Mammary epithelial cell (primary cell): ENCODE results near the gene KRTAP9-9.

Source experiments
- EZH2 ChIP-seq: IDR thresholded peaks from 2 replicates; pipeline ENCODE4 v1.6.1; 2012; ENCODE audit warnings: low read length, inconsistent platforms, borderline replicate concordance
- TF ChIP-seq, protein P1 (sequence below), 2 donors: IDR thresholded peaks in 1 of 2; conservative IDR thresholded peaks in 1 of 2; 2 replicates each; pipeline ENCODE4 v1.5.1; 2011 to 2012; ENCODE audit warnings: inconsistent platforms in 2 of 2, low read length in 2 of 2, mild to moderate bottlenecking in 2 of 2, control low read depth in 1 of 2, low read depth in 1 of 2; ENCODE audit not compliant: insufficient read depth in 1 of 2; ENCODE audit errors: extremely low read depth in 1 of 2

DNA sequence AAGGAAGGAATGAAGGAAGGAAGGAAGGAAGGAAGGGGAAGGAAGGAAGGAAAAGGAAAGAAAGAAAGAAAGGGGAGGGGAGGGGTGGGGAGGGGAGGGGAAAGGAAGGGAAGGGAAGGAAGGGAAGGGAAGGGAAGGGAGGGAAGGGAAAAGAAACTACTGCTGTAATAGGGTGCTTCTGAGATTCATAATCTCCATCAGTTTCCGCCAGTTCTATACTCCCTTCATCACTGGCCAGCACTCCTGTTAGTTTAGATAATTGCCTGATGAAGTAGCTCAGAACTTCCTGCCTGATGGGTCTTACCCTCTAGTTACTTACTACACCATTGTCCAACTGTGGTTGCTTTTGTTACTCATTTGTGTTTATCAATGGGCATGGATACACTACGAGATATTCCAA, 8.0 kb downstream of the KRTAP9-9 start:
- TF ChIP-seq, protein P1, sequence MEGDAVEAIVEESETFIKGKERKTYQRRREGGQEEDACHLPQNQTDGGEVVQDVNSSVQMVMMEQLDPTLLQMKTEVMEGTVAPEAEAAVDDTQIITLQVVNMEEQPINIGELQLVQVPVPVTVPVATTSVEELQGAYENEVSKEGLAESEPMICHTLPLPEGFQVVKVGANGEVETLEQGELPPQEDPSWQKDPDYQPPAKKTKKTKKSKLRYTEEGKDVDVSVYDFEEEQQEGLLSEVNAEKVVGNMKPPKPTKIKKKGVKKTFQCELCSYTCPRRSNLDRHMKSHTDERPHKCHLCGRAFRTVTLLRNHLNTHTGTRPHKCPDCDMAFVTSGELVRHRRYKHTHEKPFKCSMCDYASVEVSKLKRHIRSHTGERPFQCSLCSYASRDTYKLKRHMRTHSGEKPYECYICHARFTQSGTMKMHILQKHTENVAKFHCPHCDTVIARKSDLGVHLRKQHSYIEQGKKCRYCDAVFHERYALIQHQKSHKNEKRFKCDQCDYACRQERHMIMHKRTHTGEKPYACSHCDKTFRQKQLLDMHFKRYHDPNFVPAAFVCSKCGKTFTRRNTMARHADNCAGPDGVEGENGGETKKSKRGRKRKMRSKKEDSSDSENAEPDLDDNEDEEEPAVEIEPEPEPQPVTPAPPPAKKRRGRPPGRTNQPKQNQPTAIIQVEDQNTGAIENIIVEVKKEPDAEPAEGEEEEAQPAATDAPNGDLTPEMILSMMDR (conservative IDR thresholded peaks at IDR 0.05 in 1 of 2, IDR thresholded peaks at IDR 0.05 in 1 of 2; ENCODE audit: extremely low read depth in 1 of 2, insufficient read depth in 1 of 2, low read depth in 1 of 2, low read length in 2 of 2), result no peak
- TF ChIP-seq EZH2, result no peak
